Endothelial cell of umbilical vein (primary cell): ENCODE results near the gene BRD1. TPM values are rescaled to one million over a fixed set of nuclear protein-coding genes. Genes with fewer than 3 reads are reported as not detected.

Experiments
- BruUV-seq: library from RNA; stranded (reverse); fragments of 400-500 nt; replicated peaks from 2 replicates; lab custom pipeline; 2021; lab: Mats Ljungman, UMichigan
- CTCF ChIA-PET: fragments of 300-600, 350-600 bp; sonication (Branson Sonifier 250); formaldehyde crosslinking; loops from one replicate; lab custom pipeline; 2021; ENCODE audit warnings: antibody characterized with exemption, inconsistent platforms; lab: Charles Lee
- POLR2A ChIA-PET: fragments of 300-600, 350-600 bp; sonication (Branson Sonifier 250); formaldehyde crosslinking; loops from one replicate; lab custom pipeline; 2021; ENCODE audit warnings: antibody characterized with exemption, inconsistent platforms; lab: Charles Lee
- DNase-seq: peaks from one replicate; pipeline ENCODE4 v3.0.0-alpha.2; 2011; ENCODE audit warnings: low read depth, low spot score
- FAIRE-seq: peaks from 2 replicates; lab custom pipeline; 2011; peaks lifted over from hg19 to GRCh38; lab: Jason Lieb, UNC
- H2AFZ ChIP-seq: 2 replicates; pipeline ENCODE4 v1.6.0; 2012; ENCODE audit warnings: low read depth, low read length, control low read depth, inconsistent platforms
- H3K27ac ChIP-seq: 2 replicates; pipeline ENCODE4 v1.5.1; 2011; ENCODE audit warnings: low read depth, mild to moderate bottlenecking, control low read depth, low read length, moderate library complexity; ENCODE audit not compliant: insufficient read depth
- H3K27me3 ChIP-seq, 2 experiments: 2 replicates each; pipeline versions ENCODE4 v1.6.0 to v1.6.1; 2011; ENCODE audit warnings: low read length in 2 of 2, mixed read lengths in 1 of 2; ENCODE audit not compliant: control insufficient read depth in 2 of 2, insufficient read depth in 2 of 2
- H3K36me3 ChIP-seq, 2 experiments: 2 replicates in 1 of 2; 3 replicates in 1 of 2; pipeline ENCODE4 v1.5.1; 2011; ENCODE audit warnings: low read length in 2 of 2, mild to moderate bottlenecking in 1 of 2, moderate library complexity in 1 of 2; ENCODE audit not compliant: control insufficient read depth in 2 of 2, insufficient read depth in 2 of 2; ENCODE audit errors: extremely low read depth in 1 of 2
- H3K4me1 ChIP-seq: 3 replicates; pipeline ENCODE4 v1.5.1; 2011; ENCODE audit warnings: mild to moderate bottlenecking, low read length; ENCODE audit not compliant: control insufficient read depth, insufficient read depth; ENCODE audit errors: extremely low read depth
- H3K4me2 ChIP-seq: 2 replicates; pipeline ENCODE4 v1.6.1; 2011; ENCODE audit warnings: low read length, control low read depth, mixed read lengths; ENCODE audit not compliant: insufficient read depth
- H3K4me3 ChIP-seq, 3 experiments: fragments of 200-600 bp in 1 of 3; sonication (generic), shearing (Covaris generic) in 1 of 3; replicated peaks in 1 of 3; 2 replicates each; pipeline ENCODE4 v1.5.1; 2011 to 2016; ENCODE audit warnings: control low read depth in 3 of 3, low read length in 3 of 3, mild to moderate bottlenecking in 2 of 3, inconsistent platforms in 1 of 3, low read depth in 1 of 3, moderate library complexity in 1 of 3; ENCODE audit not compliant: insufficient read depth in 1 of 3
- H3K79me2 ChIP-seq: 2 replicates; pipeline ENCODE4 v1.6.0; 2012; ENCODE audit warnings: low read length, inconsistent platforms; ENCODE audit not compliant: control insufficient read depth, insufficient read depth
- H3K9ac ChIP-seq: replicated peaks from 2 replicates; pipeline ENCODE3; 2011; ENCODE audit warnings: low read length, control low read depth; ENCODE audit not compliant: insufficient read depth; ENCODE audit errors: extremely low read depth
- H3K9me1 ChIP-seq: replicated peaks from 3 replicates; pipeline ENCODE4 v1.6.0; 2011; ENCODE audit warnings: mild to moderate bottlenecking, low read length; ENCODE audit not compliant: control insufficient read depth, insufficient read depth; ENCODE audit errors: extremely low read depth
- H3K9me3 ChIP-seq: replicated peaks from 2 replicates; pipeline ENCODE4 v1.5.1; 2012; ENCODE audit warnings: low read length, inconsistent platforms; ENCODE audit not compliant: control insufficient read depth, insufficient read depth
- H4K20me1 ChIP-seq: replicated peaks from 2 replicates; pipeline ENCODE3; 2011; ENCODE audit warnings: mild to moderate bottlenecking, low read length; ENCODE audit not compliant: control insufficient read depth, insufficient read depth; ENCODE audit errors: extremely low read depth
- EZH2 ChIP-seq: IDR thresholded peaks from 2 replicates; pipeline ENCODE4 v1.6.1; 2012; ENCODE audit warnings: borderline replicate concordance, low read depth, mild to moderate bottlenecking, moderate library complexity, low read length, inconsistent platforms; ENCODE audit not compliant: severe bottlenecking
- FOS ChIP-seq: IDR thresholded peaks from 2 replicates; pipeline ENCODE4 v1.6.1; 2011; ENCODE audit warnings: mild to moderate bottlenecking, low read length, moderate library complexity, borderline replicate concordance; ENCODE audit not compliant: insufficient read depth
- GATA2 ChIP-seq: IDR thresholded peaks from 2 replicates; pipeline ENCODE4 v1.7.0; 2011; ENCODE audit warnings: low read depth, mild to moderate bottlenecking, moderate library complexity, mixed read lengths, low read length; ENCODE audit not compliant: insufficient read length, insufficient read depth
- JUN ChIP-seq: IDR thresholded peaks from 2 replicates; pipeline ENCODE4 v1.6.1; 2011; ENCODE audit warnings: borderline replicate concordance, low read depth; ENCODE audit not compliant: insufficient read length, insufficient read depth
- MYC ChIP-seq: IDR thresholded peaks from one replicate; pipeline ENCODE4 v1.6.1; 2011; ENCODE audit warnings: mild to moderate bottlenecking, low read depth, low read length
- POLR2A ChIP-seq: IDR thresholded peaks from 2 replicates; pipeline ENCODE4 v1.6.1; 2012; ENCODE audit warnings: low read depth, mild to moderate bottlenecking, control low read depth, low read length
- POLR2AphosphoS5 ChIP-seq: IDR thresholded peaks from 2 replicates; pipeline ENCODE4 v1.6.1; 2012; ENCODE audit warnings: low read depth, mild to moderate bottlenecking, control low read depth, low read length, moderate library complexity; ENCODE audit not compliant: insufficient read depth
- dilution Hi-C: fragments of 300-500 bp; cut with MboI; formaldehyde crosslinking; loops from one replicate; pipeline ENCODE4 v1.15.0; 2019; ENCODE audit warnings: low sequenced_read_pairs; ENCODE audit not compliant: extremely low pct_ligation_motif_present
- intact Hi-C: fragments of 100-400 bp; cut with micrococcal nuclease; formaldehyde crosslinking; loops from one replicate; pipeline ENCODE4 v1.10.0; 2022
- polyA plus RNA-seq, 4 experiments: library from polyadenylated mRNA; depleted of rRNA in 3 of 4; stranded (reverse) in 3 of 4; unstranded in 1 of 4; fragments of >200 nt; gene quantifications; 2 replicates each; pipeline versions ENCODE4 v1.2.1 to v1.2.3, GENCODE V29; 2011 to 2012; ENCODE audit warnings: missing spikeins in 1 of 4
- total RNA-seq: library from RNA; stranded (reverse); gene quantifications from 2 replicates; pipeline ENCODE4 v1.2.3, GENCODE V29; 2021
- TF ChIP-seq, protein P1 (sequence below), 2 donors: IDR thresholded peaks; 1 replicate in 1 of 2; 2 replicates in 1 of 2; pipeline ENCODE4 v1.5.1; 2011; ENCODE audit warnings: low read length in 2 of 2, mild to moderate bottlenecking in 2 of 2, moderate library complexity in 2 of 2, control low read depth in 1 of 2, inconsistent platforms in 1 of 2, low read depth in 1 of 2; ENCODE audit not compliant: insufficient read depth in 1 of 2; ENCODE audit errors: extremely low read depth in 1 of 2
- TF ChIP-seq, protein P2 (sequence below): IDR thresholded peaks from 2 replicates; pipeline ENCODE4 v1.6.1; 2011; ENCODE audit not compliant: insufficient read depth, insufficient read length

The BRD1 gene
- total and polyA plus RNA-seq, 2 donors (not counting 3 experiments of a cell fraction or from before 2014, with no cell fraction given) = 8.1 to 41.1 TPM

- no peak overlapping the region for H3K9ac ChIP-seq
- ChIA-PET POLR2A (no interaction called here), CTCF (no interaction called here)
- no peaks in the 10 kb centered on the region for H3K9me1 ChIP-seq
- intact Hi-C loops (no loop called here), dilution Hi-C loops (no loop called here)
- H3K4me3 ChIP-seq = peak overlapping the region in 1 of 3 experiments; percentile 28
- H3K27me3 ChIP-seq = peaks cover 36 to 52% of the 10 kb centered on the region in 2 experiments
- no peaks in the 10 kb centered on the region for H3K36me3 ChIP-seq
- no TSS peak for BruUV-seq
- H3K79me2 ChIP-seq = no peaks in the 10 kb centered on the region
- H3K9me3 ChIP-seq = no peaks in the 10 kb centered on the region
- no peak overlapping the region for H2AFZ ChIP-seq
- peaks cover 5% of the 10 kb centered on the region for H3K4me1 ChIP-seq
- no peaks in the 10 kb centered on the region for H4K20me1 ChIP-seq
- no peak for FAIRE-seq
- H3K4me2 ChIP-seq = no peak overlapping the region
- DNase-seq = no peak
- TF ChIP-seq EZH2 = peak; percentile 86
- no peak for TF ChIP-seq GATA2
- no peak overlapping the region for H3K27ac ChIP-seq
These were observed 20.3 kb upstream of the BRD1 start for GRCh38 chr22:49847751-49848689.

DNA sequence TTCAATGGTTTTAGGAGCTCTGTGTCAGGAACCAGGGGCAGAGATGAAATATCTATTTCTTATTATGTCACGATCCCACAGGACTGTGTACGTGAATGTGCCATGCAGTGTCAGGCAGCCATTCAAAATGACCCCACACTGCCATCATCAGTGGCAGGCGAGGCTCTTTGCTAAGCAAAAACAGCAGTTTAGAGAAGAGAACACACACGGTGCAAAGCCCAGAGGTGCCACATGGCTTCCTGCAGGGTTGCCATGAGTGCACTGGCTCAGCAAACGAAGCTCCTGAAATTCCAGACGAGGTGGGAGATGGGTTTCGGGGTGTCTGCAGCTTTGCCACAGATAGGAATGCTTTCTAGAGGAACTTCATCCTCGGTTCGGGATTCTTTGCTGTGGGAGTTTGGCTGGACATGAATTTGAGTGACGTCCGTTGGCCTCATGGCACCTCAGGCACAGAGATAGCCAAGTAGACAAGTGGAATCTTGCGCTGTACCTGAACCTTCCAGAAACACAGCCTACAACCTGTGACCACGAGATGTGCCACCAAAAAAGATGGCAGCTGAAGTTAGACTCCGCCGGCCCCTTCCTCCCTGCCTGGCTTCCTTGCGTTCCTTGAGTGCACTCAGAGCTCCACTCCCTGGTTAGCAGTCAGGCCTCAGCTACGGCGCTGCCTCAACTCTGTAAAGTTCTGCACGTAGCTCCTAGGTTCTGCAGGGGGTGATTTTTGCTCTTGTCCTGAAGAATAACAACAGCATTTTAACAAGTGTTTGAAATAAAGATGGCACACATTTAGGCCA, 18.2 kb upstream of the BRD1 start:
- CTCF ChIA-PET = interaction anchor here (1.5 kb wide), 1 partner anchor 11 kb away, joined by 4 read pairs; no protein-coding TSS in a partner anchor
- TF ChIP-seq, protein P1, sequence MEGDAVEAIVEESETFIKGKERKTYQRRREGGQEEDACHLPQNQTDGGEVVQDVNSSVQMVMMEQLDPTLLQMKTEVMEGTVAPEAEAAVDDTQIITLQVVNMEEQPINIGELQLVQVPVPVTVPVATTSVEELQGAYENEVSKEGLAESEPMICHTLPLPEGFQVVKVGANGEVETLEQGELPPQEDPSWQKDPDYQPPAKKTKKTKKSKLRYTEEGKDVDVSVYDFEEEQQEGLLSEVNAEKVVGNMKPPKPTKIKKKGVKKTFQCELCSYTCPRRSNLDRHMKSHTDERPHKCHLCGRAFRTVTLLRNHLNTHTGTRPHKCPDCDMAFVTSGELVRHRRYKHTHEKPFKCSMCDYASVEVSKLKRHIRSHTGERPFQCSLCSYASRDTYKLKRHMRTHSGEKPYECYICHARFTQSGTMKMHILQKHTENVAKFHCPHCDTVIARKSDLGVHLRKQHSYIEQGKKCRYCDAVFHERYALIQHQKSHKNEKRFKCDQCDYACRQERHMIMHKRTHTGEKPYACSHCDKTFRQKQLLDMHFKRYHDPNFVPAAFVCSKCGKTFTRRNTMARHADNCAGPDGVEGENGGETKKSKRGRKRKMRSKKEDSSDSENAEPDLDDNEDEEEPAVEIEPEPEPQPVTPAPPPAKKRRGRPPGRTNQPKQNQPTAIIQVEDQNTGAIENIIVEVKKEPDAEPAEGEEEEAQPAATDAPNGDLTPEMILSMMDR (IDR thresholded peaks at IDR 0.05; ENCODE audit: extremely low read depth in 1 of 2, insufficient read depth in 1 of 2, low read depth in 1 of 2, low read length in 2 of 2) = no peak
- TF ChIP-seq MYC = no peak
- no peak for TF ChIP-seq FOS
- no peak for TF ChIP-seq EZH2
- TF ChIP-seq GATA2 = no peak
- no peak for TF ChIP-seq POLR2A
- no peak for TF ChIP-seq POLR2AphosphoS5
- TF ChIP-seq JUN = no peak
- TF ChIP-seq, protein P2, sequence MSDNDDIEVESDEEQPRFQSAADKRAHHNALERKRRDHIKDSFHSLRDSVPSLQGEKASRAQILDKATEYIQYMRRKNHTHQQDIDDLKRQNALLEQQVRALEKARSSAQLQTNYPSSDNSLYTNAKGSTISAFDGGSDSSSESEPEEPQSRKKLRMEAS = no peak
- DNase-seq (no peak), FAIRE-seq (no peak)
- no peaks in the 10 kb centered on the region for H3K79me2 ChIP-seq
- H3K27me3 ChIP-seq = peaks cover 36 to 52% of the 10 kb centered on the region in 2 experiments
- intact Hi-C loops = no loop called here
- H2AFZ ChIP-seq = no peak overlapping the region
- no peak overlapping the region for H3K4me2 ChIP-seq
- H3K9me1 ChIP-seq = no peaks in the 10 kb centered on the region
- no peaks in the 10 kb centered on the region for H3K4me1 ChIP-seq
- BruUV-seq = no TSS peak
- H3K27ac ChIP-seq = no peak overlapping the region
- H3K36me3 ChIP-seq = no peaks in the 10 kb centered on the region
- H4K20me1 ChIP-seq = no peaks in the 10 kb centered on the region
- H3K9me3 ChIP-seq = no peaks in the 10 kb centered on the region
- dilution Hi-C loops = no loop called here
- H3K9ac ChIP-seq = no peak overlapping the region
- POLR2A ChIA-PET = no interaction called here
- H3K4me3 ChIP-seq = no peak overlapping the region
